Loucy (cell line): ENCODE results near the gene MSANTD1.

Source experiments
- H2AFZ ChIP-seq: fragments of 200-600 bp; sonication (generic); 2 replicates; pipeline ENCODE4 v1.6.0; 2016; ENCODE audit warnings: antibody characterized with exemption, mild to moderate bottlenecking, low read length, moderate library complexity
- H3F3A ChIP-seq: fragments of 200-600 bp; 2 replicates; pipeline ENCODE4 v1.6.0; 2016; ENCODE audit warnings: antibody characterized with exemption, low read depth, mild to moderate bottlenecking
- H3K27me3 ChIP-seq: fragments of 200-600 bp; sonication (generic); 2 replicates; pipeline ENCODE4 v1.6.1; 2014; ENCODE audit warnings: low read length, mild to moderate bottlenecking; ENCODE audit not compliant: insufficient read depth, poor library complexity, severe bottlenecking
- H3K36me3 ChIP-seq: fragments of 200-600 bp; sonication (generic); 2 replicates; pipeline ENCODE4 v1.6.1; 2016; ENCODE audit warnings: low read length; ENCODE audit not compliant: insufficient read depth
- H3K4me1 ChIP-seq: fragments of 200-600 bp; sonication (generic); 2 replicates; pipeline ENCODE4 v1.5.1; 2014; ENCODE audit warnings: low read length, mild to moderate bottlenecking; ENCODE audit not compliant: insufficient read depth, poor library complexity, severe bottlenecking
- H3K4me2 ChIP-seq: fragments of 200-600 bp; sonication (generic); 2 replicates; pipeline ENCODE4 v1.6.0; 2014; ENCODE audit warnings: antibody characterized with exemption, low read length, low read depth, mild to moderate bottlenecking; ENCODE audit not compliant: poor library complexity, severe bottlenecking
- H3K4me3 ChIP-seq: fragments of 200-600 bp; sonication (generic); 2 replicates; pipeline ENCODE4 v1.5.1; 2014; ENCODE audit warnings: low read length, mild to moderate bottlenecking, mixed read lengths; ENCODE audit not compliant: poor library complexity, severe bottlenecking
- H3K79me2 ChIP-seq: fragments of 200-600 bp; sonication (generic); 2 replicates; pipeline ENCODE4 v1.6.1; 2014; ENCODE audit warnings: low read length; ENCODE audit not compliant: insufficient read depth
- H3K9ac ChIP-seq: fragments of 200-600 bp; sonication (generic); 2 replicates; pipeline ENCODE4 v1.6.0; 2014; ENCODE audit warnings: mild to moderate bottlenecking, low read depth, low read length, moderate library complexity; ENCODE audit not compliant: poor library complexity, severe bottlenecking
- H3K9me2 ChIP-seq: fragments of 200-600 bp; sonication (generic); replicated peaks from 2 replicates; pipeline ENCODE4 v1.6.1; 2016; ENCODE audit warnings: low read depth, low read length, mixed read lengths
- H3K9me3 ChIP-seq: fragments of 200-600 bp; sonication (generic); 2 replicates; pipeline ENCODE4 v1.6.1; 2014; ENCODE audit warnings: mild to moderate bottlenecking, antibody characterized with exemption, low read length, low read depth; ENCODE audit not compliant: insufficient read depth
- H4K20me1 ChIP-seq: fragments of 200-600 bp; sonication (generic); 2 replicates; pipeline ENCODE4 v1.6.0; 2014; ENCODE audit warnings: antibody characterized with exemption, low read length, mild to moderate bottlenecking; ENCODE audit not compliant: insufficient read depth, poor library complexity, severe bottlenecking
- EZH2phosphoT487 ChIP-seq: fragments of 200-600 bp; IDR thresholded peaks from 2 replicates; pipeline ENCODE4 v1.6.1; 2018; ENCODE audit warnings: antibody characterized with exemption, mild to moderate bottlenecking, moderate library complexity, borderline replicate concordance
- TF ChIP-seq, protein P1 (sequence below): fragments of 200-600 bp; sonication (generic); conservative IDR thresholded peaks from 2 replicates; pipeline ENCODE4 v1.5.1; 2014; ENCODE audit warnings: mild to moderate bottlenecking, antibody characterized with exemption, low read length

MSANTD1 gene

DNA sequence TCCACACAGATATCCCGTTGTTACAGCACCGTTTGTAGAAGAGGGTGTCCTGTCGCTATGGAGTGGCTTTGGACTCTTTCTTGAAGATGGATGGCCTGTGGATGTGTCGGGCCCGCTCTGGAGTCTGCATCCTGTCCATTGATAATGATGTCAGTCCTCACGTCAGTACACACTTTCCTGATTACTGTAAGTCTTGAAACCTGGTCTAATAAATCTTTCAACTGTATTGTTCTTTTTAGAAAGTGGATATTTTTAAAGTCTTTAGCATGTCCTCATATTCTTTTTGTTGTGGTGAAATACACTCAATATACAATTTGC, 14.9 kb downstream of the MSANTD1 start:
- no peaks in the 10 kb centered on the region for H3K36me3 ChIP-seq
- no peaks in the 10 kb centered on the region for H3K79me2 ChIP-seq
- H3K9me2 ChIP-seq = no peaks in the 10 kb centered on the region
- H3K4me2 ChIP-seq = no peak overlapping the region
- no peak overlapping the region for H3K9ac ChIP-seq
- no peaks in the 10 kb centered on the region for H3K27me3 ChIP-seq
- H3K4me1 ChIP-seq = no peaks in the 10 kb centered on the region
- H3K9me3 ChIP-seq = no peaks in the 10 kb centered on the region
- H3F3A ChIP-seq = no peaks in the 10 kb centered on the region
- H3K4me3 ChIP-seq = no peak overlapping the region
- no peak for TF ChIP-seq EZH2phosphoT487
- TF ChIP-seq, protein P1, sequence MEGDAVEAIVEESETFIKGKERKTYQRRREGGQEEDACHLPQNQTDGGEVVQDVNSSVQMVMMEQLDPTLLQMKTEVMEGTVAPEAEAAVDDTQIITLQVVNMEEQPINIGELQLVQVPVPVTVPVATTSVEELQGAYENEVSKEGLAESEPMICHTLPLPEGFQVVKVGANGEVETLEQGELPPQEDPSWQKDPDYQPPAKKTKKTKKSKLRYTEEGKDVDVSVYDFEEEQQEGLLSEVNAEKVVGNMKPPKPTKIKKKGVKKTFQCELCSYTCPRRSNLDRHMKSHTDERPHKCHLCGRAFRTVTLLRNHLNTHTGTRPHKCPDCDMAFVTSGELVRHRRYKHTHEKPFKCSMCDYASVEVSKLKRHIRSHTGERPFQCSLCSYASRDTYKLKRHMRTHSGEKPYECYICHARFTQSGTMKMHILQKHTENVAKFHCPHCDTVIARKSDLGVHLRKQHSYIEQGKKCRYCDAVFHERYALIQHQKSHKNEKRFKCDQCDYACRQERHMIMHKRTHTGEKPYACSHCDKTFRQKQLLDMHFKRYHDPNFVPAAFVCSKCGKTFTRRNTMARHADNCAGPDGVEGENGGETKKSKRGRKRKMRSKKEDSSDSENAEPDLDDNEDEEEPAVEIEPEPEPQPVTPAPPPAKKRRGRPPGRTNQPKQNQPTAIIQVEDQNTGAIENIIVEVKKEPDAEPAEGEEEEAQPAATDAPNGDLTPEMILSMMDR = no peak
- H4K20me1 ChIP-seq = no peaks in the 10 kb centered on the region
- no peak overlapping the region for H2AFZ ChIP-seq

DNA sequence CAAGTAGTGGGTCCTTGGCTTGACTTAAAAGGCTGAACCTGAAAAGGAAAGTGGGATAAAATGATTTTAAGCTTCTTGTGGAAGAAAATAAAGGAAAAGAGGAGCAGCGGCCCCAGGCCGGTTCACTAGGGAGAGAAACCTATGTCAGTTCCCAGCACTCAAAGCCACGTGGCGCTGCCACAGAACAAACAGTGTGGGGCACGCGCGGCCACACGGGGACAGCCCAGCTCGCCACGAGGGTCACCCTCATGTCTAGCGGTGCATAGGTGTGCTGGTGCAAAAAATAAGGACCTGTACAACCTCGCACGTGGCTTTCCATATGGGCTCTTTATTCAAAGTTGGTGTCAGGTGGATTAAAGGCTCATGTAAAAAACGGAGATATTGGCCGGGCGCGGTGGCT, 17.1 kb downstream of the MSANTD1 start:
- no peaks in the 10 kb centered on the region for H3K27me3 ChIP-seq
- H3K4me3 ChIP-seq = no peak overlapping the region

DNA sequence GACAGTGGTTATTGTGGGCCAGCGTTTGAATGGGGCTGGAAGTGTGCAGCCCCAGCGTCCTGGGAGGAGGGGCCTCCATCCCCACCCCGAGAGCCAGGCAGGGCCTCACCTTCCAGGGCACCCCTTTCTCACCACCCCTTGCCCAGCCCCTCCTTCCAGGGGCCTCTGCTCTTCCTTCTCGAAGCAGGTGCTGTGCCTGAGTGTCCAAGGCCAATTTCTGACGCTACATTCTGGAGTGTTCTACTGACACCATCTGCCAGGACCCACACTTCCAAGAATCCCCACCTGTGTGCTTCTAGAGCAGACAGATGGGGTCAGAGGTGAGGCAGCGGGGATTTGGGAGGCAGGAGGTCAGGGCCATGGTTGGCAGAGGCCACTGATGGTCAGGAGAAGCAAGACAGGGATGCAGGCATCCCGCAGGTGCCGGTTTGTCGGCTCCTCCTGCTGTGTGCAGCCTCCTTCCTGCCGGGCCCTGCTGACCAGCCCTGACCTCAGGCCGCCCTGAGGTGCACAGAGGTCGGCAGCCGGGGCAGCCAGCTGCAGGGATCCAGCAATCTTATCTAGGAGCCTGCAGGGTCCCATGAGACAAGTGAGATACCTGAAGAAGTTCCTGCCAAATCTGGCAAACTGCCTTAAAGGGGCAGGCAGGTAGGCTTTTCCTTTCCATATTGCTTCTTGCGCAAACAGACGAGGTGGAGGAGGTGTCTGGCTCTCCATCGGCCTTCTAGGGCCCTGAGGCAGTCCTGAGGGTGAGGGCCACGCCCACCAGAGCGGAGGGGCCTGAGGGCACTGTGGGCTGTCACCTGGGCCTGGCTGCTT, 18.8 kb downstream of the MSANTD1 start:
- Histone ChIP-seq H3K36me3 (no peaks in the 10 kb centered on the region), H3K9me3 (no peaks in the 10 kb centered on the region), H2AFZ (no peak overlapping the region), H3K79me2 (no peaks in the 10 kb centered on the region), H3K4me1 (no peaks in the 10 kb centered on the region), H4K20me1 (no peaks in the 10 kb centered on the region), H3K27me3 (no peaks in the 10 kb centered on the region), H3K9me2 (no peaks in the 10 kb centered on the region), H3F3A (no peaks in the 10 kb centered on the region), H3K4me2 (no peak overlapping the region), H3K9ac (no peak overlapping the region), H3K4me3 (no peak overlapping the region)
- TF ChIP-seq EZH2phosphoT487 = no peak
- TF ChIP-seq, protein P1 = no peak

More for the DNA sequence above, 17.1 kb downstream of the MSANTD1 start:
- H3K4me2 ChIP-seq = no peak overlapping the region
- no peaks in the 10 kb centered on the region for H4K20me1 ChIP-seq
- no peak overlapping the region for H2AFZ ChIP-seq
- TF ChIP-seq, protein P1 = no peak
- no peak for TF ChIP-seq EZH2phosphoT487
- no peaks in the 10 kb centered on the region for H3K79me2 ChIP-seq
- no peak overlapping the region for H3K9ac ChIP-seq
- H3F3A ChIP-seq = no peaks in the 10 kb centered on the region
- no peaks in the 10 kb centered on the region for H3K9me2 ChIP-seq
- no peaks in the 10 kb centered on the region for H3K36me3 ChIP-seq
- no peaks in the 10 kb centered on the region for H3K4me1 ChIP-seq
- H3K9me3 ChIP-seq = no peaks in the 10 kb centered on the region
